Effector memory CD4-positive, alpha-beta T cell (primary cell): Measurements from ENCODE around the gene SLC16A3.

Source experiments
- DNase-seq, 3 donors: peaks; one replicate each; pipeline ENCODE4 v3.0.0-alpha.2; 2020
- H3K27ac ChIP-seq: 2 replicates; pipeline ENCODE4 v1.7.0; 2013; ENCODE audit warnings: mild to moderate bottlenecking, low read length, moderate library complexity; ENCODE audit not compliant: insufficient read depth, poor library complexity, severe bottlenecking
- H3K27me3 ChIP-seq: replicated peaks from 2 replicates; pipeline ENCODE4 v1.7.0; 2013; ENCODE audit warnings: mild to moderate bottlenecking, low read length; ENCODE audit not compliant: insufficient read depth, control insufficient read depth, poor library complexity, severe bottlenecking
- H3K36me3 ChIP-seq: 2 replicates; pipeline ENCODE4 v1.7.0; 2013; ENCODE audit warnings: mild to moderate bottlenecking, low read length, moderate library complexity; ENCODE audit not compliant: control insufficient read depth, insufficient read depth
- H3K4me1 ChIP-seq: 2 replicates; pipeline ENCODE4 v1.7.0; 2013; ENCODE audit warnings: low read length, mild to moderate bottlenecking; ENCODE audit not compliant: control insufficient read depth, insufficient read depth, poor library complexity, severe bottlenecking
- H3K4me3 ChIP-seq: 2 replicates; pipeline ENCODE4 v1.7.0; 2013; ENCODE audit warnings: low read length, low read depth, mild to moderate bottlenecking; ENCODE audit not compliant: insufficient read depth, poor library complexity, severe bottlenecking
- H3K9me3 ChIP-seq: 2 replicates; pipeline ENCODE4 v1.7.0; 2013; ENCODE audit warnings: mild to moderate bottlenecking, low read length, moderate library complexity; ENCODE audit not compliant: control insufficient read depth

SLC16A3 gene

DNA sequence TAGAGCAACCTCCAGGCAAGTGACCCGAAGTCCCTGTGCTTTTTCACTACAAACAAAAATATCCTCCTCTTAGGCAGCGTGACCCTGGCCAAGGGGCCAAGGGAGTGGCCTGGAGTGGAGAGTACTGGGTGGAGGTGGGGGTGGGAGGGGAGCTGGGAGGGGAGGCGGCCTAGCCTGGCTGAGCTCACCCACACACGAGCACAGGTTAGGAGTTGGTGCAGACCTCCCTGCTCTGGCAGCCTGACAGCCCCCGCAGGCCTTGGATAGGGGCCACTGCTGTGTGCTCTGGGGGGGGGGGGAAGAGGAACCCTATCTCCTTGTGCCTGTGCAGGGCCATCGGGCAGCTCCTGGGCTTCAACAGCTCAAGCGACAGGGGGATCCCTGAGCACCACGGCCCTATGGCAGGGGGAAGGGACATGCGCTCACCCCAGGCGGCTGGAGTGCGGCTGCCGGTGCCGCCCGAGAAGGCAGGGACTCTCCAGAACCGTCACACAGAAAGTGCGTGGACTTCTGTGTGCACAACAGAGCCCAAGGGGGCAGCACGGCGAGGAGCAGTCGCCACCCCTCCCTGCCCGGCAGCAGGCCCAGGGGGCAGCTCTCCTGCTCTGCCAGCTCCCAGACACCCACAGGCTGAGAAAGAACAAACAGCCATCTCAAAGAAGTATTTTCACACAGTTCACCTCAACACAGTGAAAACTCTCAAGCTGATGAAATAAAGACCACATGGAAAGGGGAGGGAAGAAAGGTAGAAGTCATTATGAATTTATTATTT is 13.3 kb downstream of the SLC16A3 start:
- no peaks in the 10 kb centered on the region for H3K9me3 ChIP-seq
- H3K27ac ChIP-seq = peak overlapping the region; percentile 39
- no peaks in the 10 kb centered on the region for H3K27me3 ChIP-seq
- no peak for DNase-seq
- H3K4me1 ChIP-seq = peaks cover 40% of the 10 kb centered on the region
- H3K36me3 ChIP-seq = peaks cover 49% of the 10 kb centered on the region
- H3K4me3 ChIP-seq = no peak overlapping the region

DNA sequence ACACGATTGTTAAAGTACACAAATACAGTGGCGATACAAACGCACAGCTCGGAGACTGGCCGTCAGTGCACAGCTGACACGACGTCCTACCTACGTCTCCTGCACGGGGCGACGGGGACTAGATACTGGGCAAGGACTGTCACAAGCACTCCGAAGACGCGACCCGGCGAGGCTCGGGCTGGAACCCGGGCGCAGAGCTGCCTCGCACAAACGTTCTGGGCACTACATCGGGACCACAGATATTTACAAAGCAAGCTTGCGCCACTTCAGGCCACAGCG is 13.8 kb downstream of the SLC16A3 start:
- H3K27ac ChIP-seq = no peak overlapping the region
- no peak for DNase-seq
- no peaks in the 10 kb centered on the region for H3K9me3 ChIP-seq
- H3K36me3 ChIP-seq = peaks cover 55% of the 10 kb centered on the region
- H3K4me3 ChIP-seq = no peak overlapping the region
- H3K27me3 ChIP-seq = no peaks in the 10 kb centered on the region
- peaks cover 40% of the 10 kb centered on the region for H3K4me1 ChIP-seq

DNA sequence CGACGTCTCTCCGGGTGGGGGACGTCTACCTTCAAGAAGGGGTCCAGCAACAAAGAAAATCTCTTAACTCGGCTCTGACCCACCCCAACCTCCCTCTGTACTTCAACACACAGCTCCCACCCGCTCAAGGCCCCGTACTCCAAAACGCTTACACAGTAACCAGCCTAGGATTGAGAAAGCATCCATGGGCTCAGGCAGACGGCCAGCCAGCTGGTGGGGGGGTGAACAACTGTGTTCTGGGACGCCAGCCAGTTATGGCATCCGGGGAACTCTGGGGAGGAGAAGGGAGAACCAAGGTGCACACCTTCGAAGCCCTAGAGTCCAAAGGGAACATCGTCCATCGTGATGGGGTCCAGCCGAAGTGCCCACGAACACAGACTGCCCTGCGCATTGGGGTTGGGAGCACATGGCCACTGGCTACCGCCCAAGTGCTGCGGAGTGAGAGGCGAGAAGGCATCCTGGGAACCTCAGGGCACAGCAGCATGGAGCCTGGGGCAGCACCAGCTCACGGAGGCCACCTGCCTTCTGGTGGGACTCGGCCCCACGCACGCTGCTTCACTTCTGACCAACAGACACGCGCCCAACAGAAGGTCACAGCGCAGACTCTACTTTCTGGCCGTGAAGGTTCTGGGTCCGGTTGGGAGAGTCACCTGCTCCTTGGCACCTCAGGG is 14.3 kb downstream of the SLC16A3 start:
- H3K4me3 ChIP-seq = no peak overlapping the region
- peaks cover 36% of the 10 kb centered on the region for H3K4me1 ChIP-seq
- H3K9me3 ChIP-seq = no peaks in the 10 kb centered on the region
- H3K36me3 ChIP-seq = peaks cover 59% of the 10 kb centered on the region
- no peak for DNase-seq
- no peak overlapping the region for H3K27ac ChIP-seq
- no peaks in the 10 kb centered on the region for H3K27me3 ChIP-seq

DNA sequence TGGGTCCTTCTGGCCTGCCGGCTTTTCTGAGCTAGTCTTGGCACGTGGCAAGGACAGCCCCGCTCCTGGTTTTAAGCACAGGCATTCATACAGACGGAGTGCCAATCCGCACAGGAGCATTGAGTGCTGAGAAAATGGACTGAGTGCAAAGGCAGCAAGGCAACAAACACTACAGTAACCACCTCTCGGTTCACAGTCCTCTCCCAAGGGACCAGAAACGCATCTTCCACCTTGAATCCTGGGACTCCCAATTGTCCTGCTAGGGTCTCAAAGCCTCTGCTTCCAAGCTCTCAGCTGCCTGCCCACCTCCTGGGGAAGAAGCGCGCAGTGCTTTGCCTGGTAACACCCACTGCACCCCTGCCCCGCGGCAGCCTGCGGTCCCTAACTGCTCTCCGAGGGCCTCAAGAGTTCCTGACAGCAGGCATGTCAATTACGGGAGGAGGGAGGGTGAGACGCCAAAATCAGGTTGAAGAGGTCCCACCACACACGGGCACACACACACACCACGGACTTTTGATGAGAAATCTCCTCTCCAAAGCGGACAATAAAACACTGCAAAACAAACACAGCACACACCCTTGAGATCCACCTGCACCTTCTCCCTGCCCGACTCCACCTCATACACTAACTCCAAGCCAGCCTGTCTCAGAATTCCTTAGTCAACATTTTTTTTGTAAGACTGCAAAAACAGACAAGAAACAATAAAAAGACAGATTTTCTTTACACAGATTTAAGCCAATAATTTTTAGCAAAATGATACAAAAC is 15.0 kb downstream of the SLC16A3 start:
- no peaks in the 10 kb centered on the region for H3K9me3 ChIP-seq
- no peak overlapping the region for H3K27ac ChIP-seq
- no peak overlapping the region for H3K4me3 ChIP-seq
- H3K4me1 ChIP-seq = peaks cover 29% of the 10 kb centered on the region
- H3K36me3 ChIP-seq = peaks cover 66% of the 10 kb centered on the region
- H3K27me3 ChIP-seq = no peaks in the 10 kb centered on the region
- no peak for DNase-seq

DNA sequence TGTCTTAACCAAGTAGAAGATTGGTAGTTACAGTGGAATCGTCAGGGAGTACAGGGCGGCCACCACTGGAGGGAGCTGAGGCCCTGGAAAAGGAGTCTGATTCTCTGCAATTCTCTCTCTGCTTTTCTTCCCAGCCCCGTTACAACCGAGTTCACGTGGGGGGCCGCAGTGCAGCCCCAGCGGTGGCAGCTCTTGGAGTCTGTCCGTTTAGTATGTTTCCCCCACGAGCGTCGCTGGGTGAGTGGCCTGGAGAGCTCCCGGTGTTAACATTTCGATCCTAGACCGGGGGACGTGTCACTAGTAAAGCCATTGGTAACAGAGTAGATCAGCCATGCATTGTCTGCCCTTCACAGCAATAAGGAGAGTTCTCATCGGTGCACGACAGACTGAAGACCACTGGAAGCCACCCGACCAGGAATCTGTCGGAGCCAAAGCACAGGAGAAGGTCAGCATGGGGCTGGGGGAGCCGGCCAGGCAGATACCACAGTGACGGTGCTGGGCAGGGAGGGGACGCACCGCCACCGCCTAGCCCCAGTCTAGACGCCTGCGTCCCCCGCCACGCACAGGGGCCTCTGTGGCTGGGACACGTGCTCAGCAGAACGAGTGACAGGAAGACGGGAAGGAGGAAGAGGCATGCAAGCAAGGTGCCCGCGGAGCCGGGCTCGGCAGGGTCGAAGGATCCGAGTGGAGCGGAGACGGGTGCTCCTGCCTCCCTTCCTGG is 15.7 kb downstream of the SLC16A3 start:
- no peaks in the 10 kb centered on the region for H3K27me3 ChIP-seq
- H3K36me3 ChIP-seq = peaks cover 74% of the 10 kb centered on the region
- no peak overlapping the region for H3K4me3 ChIP-seq
- H3K4me1 ChIP-seq = peaks cover 23% of the 10 kb centered on the region
- H3K27ac ChIP-seq = no peak overlapping the region
- DNase-seq = no peak
- no peaks in the 10 kb centered on the region for H3K9me3 ChIP-seq

DNA sequence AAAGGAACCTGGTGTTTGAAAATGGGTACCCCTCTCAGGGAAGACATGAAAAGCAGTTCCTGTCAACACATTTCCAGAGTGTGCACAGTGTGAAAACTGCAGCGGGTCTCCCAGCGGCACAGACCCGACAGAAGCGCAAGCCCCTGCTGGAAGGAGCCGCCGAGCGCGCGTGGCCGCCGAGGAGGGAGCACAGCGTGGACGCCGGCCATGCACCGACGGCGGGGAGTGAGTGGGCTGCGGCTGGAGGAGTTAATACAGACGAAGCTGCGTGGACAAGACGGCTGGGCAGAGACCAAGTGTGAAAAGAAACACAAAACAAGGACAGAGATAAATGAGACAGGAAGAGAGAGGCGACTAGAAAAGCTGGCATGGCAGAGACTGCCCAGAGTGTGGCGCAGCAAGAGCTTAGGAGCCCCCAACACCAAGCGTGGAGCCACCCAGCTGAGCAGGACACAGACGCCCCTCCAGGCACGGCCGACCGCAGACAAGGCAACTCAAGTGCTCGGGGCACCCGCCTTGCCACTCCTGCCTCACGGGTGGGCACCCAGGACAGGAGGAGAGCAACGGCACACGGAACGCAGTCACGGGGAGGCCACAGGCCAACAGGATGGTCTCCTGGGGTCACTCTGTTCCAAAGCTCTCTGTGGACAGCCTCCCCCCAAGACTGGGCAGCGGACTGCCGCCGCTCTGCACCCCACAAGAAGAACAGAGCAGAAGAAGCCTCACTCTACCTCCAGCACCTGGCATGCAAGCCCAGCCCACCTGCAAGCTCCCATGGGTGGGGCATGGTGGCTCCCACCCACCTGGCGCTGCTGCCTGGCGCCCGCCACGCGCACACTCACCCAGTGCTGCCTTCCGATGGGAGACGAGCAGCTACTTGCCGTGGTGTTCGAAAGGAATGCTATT is 16.5 kb downstream of the SLC16A3 start:
- Histone ChIP-seq H3K27ac (no peak overlapping the region), H3K36me3 (peaks cover 82% of the 10 kb centered on the region), H3K27me3 (no peaks in the 10 kb centered on the region), H3K4me3 (no peak overlapping the region), H3K9me3 (no peaks in the 10 kb centered on the region), H3K4me1 (peaks cover 15% of the 10 kb centered on the region)
- no peak for DNase-seq

DNA sequence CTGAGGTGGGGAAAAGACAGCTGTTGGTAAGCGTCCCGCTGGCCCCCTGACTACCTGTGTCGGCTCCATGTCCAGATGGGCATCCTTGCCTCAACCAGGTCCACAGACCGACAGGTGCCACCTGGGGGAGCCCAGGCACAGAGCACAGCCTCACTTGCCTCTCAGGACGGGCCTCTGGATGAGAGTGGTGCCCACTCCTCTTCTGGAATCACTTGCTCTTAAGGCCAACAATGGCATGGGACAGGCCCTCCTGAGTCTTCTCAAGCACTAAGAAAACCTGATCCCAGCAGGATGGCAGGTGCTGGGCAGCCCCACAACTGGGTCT is 17.2 kb downstream of the SLC16A3 start:
- Histone ChIP-seq H3K9me3 (no peaks in the 10 kb centered on the region), H3K27ac (no peak overlapping the region), H3K4me1 (peaks cover 9% of the 10 kb centered on the region), H3K27me3 (no peaks in the 10 kb centered on the region), H3K4me3 (no peak overlapping the region), H3K36me3 (peaks cover 88% of the 10 kb centered on the region)
- no peak for DNase-seq

DNA sequence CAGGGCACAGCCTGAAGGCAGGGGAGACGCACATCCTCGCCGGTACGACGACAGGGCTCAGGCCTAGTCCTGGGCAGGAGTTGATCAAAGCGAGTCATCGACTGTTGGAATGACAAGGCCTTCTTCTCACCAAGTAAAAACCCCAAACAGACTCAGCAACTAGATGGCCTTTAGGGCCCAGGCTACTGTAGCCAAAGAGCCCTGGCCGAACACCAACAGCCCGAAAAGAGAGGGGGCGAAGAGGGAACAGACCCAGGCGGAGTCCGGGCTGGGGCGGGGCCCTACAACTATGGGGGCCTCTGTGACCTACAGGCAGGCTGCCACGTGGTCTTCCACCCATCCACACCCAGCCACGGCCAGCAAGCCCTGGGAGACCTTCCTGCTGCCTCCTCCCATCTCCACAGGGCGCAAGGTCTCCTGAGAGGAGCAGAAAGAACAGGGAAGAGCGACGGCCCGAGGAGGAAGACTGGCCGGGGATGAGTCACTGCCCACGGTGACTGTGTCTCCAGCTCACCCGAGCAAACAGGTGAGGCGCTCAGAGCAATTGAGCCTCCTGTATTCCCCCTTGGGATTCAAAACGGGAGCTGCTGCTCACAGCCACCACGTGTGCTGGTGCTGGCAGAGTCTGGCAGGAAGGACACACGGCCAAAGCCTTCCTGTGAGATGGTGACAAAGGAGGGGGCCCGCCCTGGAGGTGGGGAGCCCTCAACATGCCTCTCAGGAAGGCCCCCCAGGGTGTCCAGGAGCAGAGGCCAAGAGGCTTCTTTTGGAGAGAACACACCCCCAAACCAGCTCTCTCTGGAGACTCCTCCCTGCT is 17.7 kb downstream of the SLC16A3 start:
- Histone ChIP-seq H3K4me3 (no peak overlapping the region), H3K36me3 (peaks cover 94% of the 10 kb centered on the region), H3K27ac (no peak overlapping the region), H3K9me3 (no peaks in the 10 kb centered on the region), H3K27me3 (no peaks in the 10 kb centered on the region), H3K4me1 (peaks cover 5% of the 10 kb centered on the region)
- no peak for DNase-seq
